HepG2 (cell line): ENCODE measurements around the gene DDX17. TPM values are rescaled to one million over a fixed set of nuclear protein-coding genes. Genes with fewer than 3 reads are reported as not detected.
A peak's percentile ranks its signal among the peaks of the same experiment; 100 is the strongest.

Experiments
- ATAC-seq: fragments of 200-7000 bp; cut with Tn5 transposase; 3 replicates; pipeline ENCODE4 v1.9.1; 2020; ENCODE audit warnings: mild to moderate bottlenecking, moderate library complexity
- BruUV-seq: library from RNA; stranded (reverse); fragments of 400-500 nt; replicated peaks from 2 replicates; lab custom pipeline; 2021; lab: Mats Ljungman, UMichigan
- CTCF ChIA-PET: fragments of 300-600 bp; formaldehyde crosslinking; extraction: SDS; loops from one replicate; lab custom pipeline; 2021; ENCODE audit warnings: low total read pairs, inconsistent platforms, low intra/inter-chr PET ratio; lab: Yijun Ruan, JAX
- POLR2A ChIA-PET: fragments of 350-600 bp; sonication (Branson Sonifier 250); formaldehyde crosslinking; loops from one replicate; lab custom pipeline; 2020; ENCODE audit warnings: antibody characterized with exemption, inconsistent platforms; lab: Yijun Ruan, JAX
- DNase-seq: peaks from one replicate; pipeline ENCODE4 v3.0.0-alpha.2; 2015; ENCODE audit warnings: low spot score
- FAIRE-seq: peaks from 3 replicates; lab custom pipeline; 2011; peaks lifted over from hg19 to GRCh38; lab: Jason Lieb, UNC
- H2AFZ ChIP-seq: one replicate; pipeline ENCODE4 v1.6.1; 2011; ENCODE audit warnings: low read length, inconsistent platforms
- H3K27ac ChIP-seq: fragments of 300-600 bp; 3 replicates; pipeline ENCODE4 v1.8.0; 2011; ENCODE audit warnings: mixed run types, mild to moderate bottlenecking, mixed read lengths, low read length, inconsistent platforms; ENCODE audit not compliant: insufficient read depth; ENCODE audit errors: extremely low read length
- H3K27me3 ChIP-seq, 2 experiments: fragments of 200-600 bp in 1 of 2; 2 replicates in 1 of 2; 3 replicates in 1 of 2; pipeline versions ENCODE4 v1.6.0 to v1.8.0; 2011; ENCODE audit warnings: low read length in 2 of 2, mild to moderate bottlenecking in 2 of 2, moderate library complexity in 2 of 2, inconsistent platforms in 1 of 2; ENCODE audit not compliant: insufficient read depth in 2 of 2, control insufficient read depth in 1 of 2
- H3K36me3 ChIP-seq, 2 experiments: fragments of 200-600 bp in 1 of 2; replicated peaks in 1 of 2; 2 replicates in 1 of 2; 3 replicates in 1 of 2; pipeline versions ENCODE4 v1.5.1 to v1.8.0; 2011; ENCODE audit warnings: low read length in 2 of 2, inconsistent platforms in 1 of 2; ENCODE audit not compliant: insufficient read depth in 2 of 2, control insufficient read depth in 1 of 2
- H3K4me1 ChIP-seq: 2 replicates; pipeline ENCODE4 v1.5.1; 2012; ENCODE audit warnings: low read length, inconsistent platforms; ENCODE audit not compliant: insufficient read depth
- H3K4me2 ChIP-seq: 2 replicates; pipeline ENCODE4 v1.6.0; 2011; ENCODE audit warnings: low read depth, low read length, inconsistent platforms
- H3K4me3 ChIP-seq, 3 experiments: fragments of 200-600 bp in 1 of 3; sonication (generic), shearing (Covaris generic) in 1 of 3; replicated peaks in 1 of 3; 2 replicates each; pipeline ENCODE4 v1.5.1; 2011 to 2016; ENCODE audit warnings: low read length in 3 of 3, inconsistent platforms in 2 of 3, low read depth in 2 of 3, mild to moderate bottlenecking in 2 of 3, control low read depth in 1 of 3, mixed read lengths in 1 of 3; ENCODE audit not compliant: insufficient read depth in 1 of 3
- H3K79me2 ChIP-seq: one replicate; pipeline ENCODE4 v1.6.1; 2011; ENCODE audit warnings: low read length, inconsistent platforms; ENCODE audit not compliant: insufficient read depth
- H3K9ac ChIP-seq: 2 replicates; pipeline ENCODE4 v1.6.0; 2011; ENCODE audit warnings: mild to moderate bottlenecking, low read depth, low read length, inconsistent platforms; ENCODE audit not compliant: insufficient read depth
- H3K9me3 ChIP-seq: 2 replicates; pipeline ENCODE4 v1.5.1; 2012; ENCODE audit warnings: mild to moderate bottlenecking, low read length
- H4K20me1 ChIP-seq: 2 replicates; pipeline ENCODE4 v1.6.0; 2011; ENCODE audit warnings: inconsistent platforms, mild to moderate bottlenecking, low read length, moderate library complexity; ENCODE audit not compliant: insufficient read depth
- ESRRA ChIP-seq: sonication (generic); formaldehyde crosslinking; IDR thresholded peaks from 2 replicates; pipeline ENCODE4 v1.5.1; 2020; ENCODE audit warnings: mild to moderate bottlenecking, low read depth, missing genetic modification reagents
- GATAD2A ChIP-seq: IDR thresholded peaks from 2 replicates; pipeline ENCODE4 v1.6.1; 2016
- KAT2B ChIP-seq: fragments of 150-350 bp; IDR thresholded peaks from 2 replicates; pipeline ENCODE4 v1.6.1; 2014; ENCODE audit warnings: low read depth, low read length, borderline replicate concordance
- MEIS2 ChIP-seq: sonication (generic); formaldehyde crosslinking; IDR thresholded peaks from 2 replicates; pipeline ENCODE4 v1.9.0; 2021; ENCODE audit warnings: mild to moderate bottlenecking, missing genetic modification reagents
- NFE2L2 ChIP-seq: fragments of 150-350 bp; IDR thresholded peaks from 2 replicates; pipeline ENCODE4 v1.6.1; 2014; ENCODE audit warnings: low read length
- PRMT3 ChIP-seq: sonication (generic); formaldehyde crosslinking; IDR thresholded peaks from 2 replicates; pipeline ENCODE4 v1.8.1; 2022; ENCODE audit warnings: low read depth, mild to moderate bottlenecking, moderate library complexity, missing genetic modification reagents, borderline replicate concordance
- TAF15 ChIP-seq: fragments of 200-400 bp; formaldehyde crosslinking; IDR thresholded peaks from one replicate; pipeline ENCODE4 v1.6.1; 2018; ENCODE audit warnings: mild to moderate bottlenecking, low read depth, low read length; ENCODE audit not compliant: poor library complexity, severe bottlenecking
- TMF1 ChIP-seq: sonication (generic); formaldehyde crosslinking; IDR thresholded peaks from 2 replicates; pipeline ENCODE4 v1.8.1; 2022; ENCODE audit warnings: low read depth, missing genetic modification reagents
- YEATS4 ChIP-seq: sonication (generic); formaldehyde crosslinking; IDR thresholded peaks from 2 replicates; pipeline ENCODE4 v1.4.0; 2020; ENCODE audit warnings: missing genetic modification reagents, borderline replicate concordance
- ZKSCAN1 ChIP-seq: fragments of 150-350 bp; IDR thresholded peaks from 2 replicates; pipeline ENCODE4 v1.6.1; 2014; ENCODE audit warnings: low read length
- ZNF44 ChIP-seq: sonication (generic); formaldehyde crosslinking; IDR thresholded peaks from 2 replicates; pipeline ENCODE4 v1.5.1; 2020; ENCODE audit warnings: mild to moderate bottlenecking, missing genetic modification reagents
- ZSCAN30 ChIP-seq: sonication (generic); formaldehyde crosslinking; IDR thresholded peaks from 2 replicates; pipeline ENCODE4 v1.5.0; 2020; ENCODE audit warnings: mild to moderate bottlenecking, missing genetic modification reagents
- WGBS: methylation state at CpG from one replicate; pipeline ENCODE4 v1.1.6; 2017; ENCODE audit warnings: low lambda C conversion rate; 5-methylcytosine and 5-hydroxymethylcytosine counted together
- in situ Hi-C: cut with HindIII; loops from 2 replicates; pipeline ENCODE4 v1.10.0; 2017; ENCODE audit warnings: low pct_unique_long_range_greater_than_20kb; ENCODE audit not compliant: extremely low pct_ligation_motif_present
- intact Hi-C: fragments of 100-400 bp; cut with micrococcal nuclease; formaldehyde crosslinking; loops from one replicate; pipeline ENCODE4 v1.10.0; 2022; ENCODE audit not compliant: unreplicated experiment
- polyA plus RNA-seq, 8 experiments: library from polyadenylated mRNA; depleted of rRNA in 3 of 8; stranded (reverse) in 7 of 8; unstranded in 1 of 8; fragments of >200 nt; fragmentation: Illumina TruSeq in 4 of 8; extraction: Trizol in 4 of 8; gene quantifications; 2 replicates each; pipeline versions ENCODE4 v1.2.1 to v1.2.3, GENCODE V29; 2011 to 2016; ENCODE audit warnings: low read depth in 4 of 8, missing spikeins in 1 of 8, mixed read lengths in 1 of 8; ENCODE audit not compliant: insufficient read depth in 1 of 8
- total RNA-seq, 5 experiments: library from RNA; depleted of rRNA; stranded (reverse); fragments of >200 nt; fragmentation: Illumina TruSeq; extraction: Trizol; gene quantifications; 2 replicates each; pipeline ENCODE4 v1.2.3, GENCODE V29; 2016; ENCODE audit warnings: low read depth in 1 of 5
- TF ChIP-seq, protein P1 (sequence below): sonication (generic); formaldehyde crosslinking; IDR thresholded peaks from 2 replicates; pipeline ENCODE4 v1.9.0; 2021; ENCODE audit warnings: missing genetic modification reagents, mild to moderate bottlenecking, borderline replicate concordance
- TF ChIP-seq, protein P2 (sequence below): sonication (generic); formaldehyde crosslinking; IDR thresholded peaks from 2 replicates; pipeline ENCODE4 v1.8.0; 2022; ENCODE audit warnings: missing genetic modification reagents, mild to moderate bottlenecking, inconsistent platforms, borderline replicate concordance
- TF ChIP-seq, protein P3 (sequence below): sonication (generic); formaldehyde crosslinking; IDR thresholded peaks from 2 replicates; pipeline ENCODE4 v1.5.0; 2020; ENCODE audit warnings: missing genetic modification reagents
- TF ChIP-seq, protein P4 (sequence below): sonication (generic); formaldehyde crosslinking; IDR thresholded peaks from 2 replicates; pipeline ENCODE4 v1.4.0; 2020; ENCODE audit warnings: missing genetic modification reagents

Gene DDX17
- total and polyA plus RNA-seq, 2 of the 13 experiments (the other 11 are each of a cell fraction or from before 2014, with no cell fraction given), result 238 to 344 TPM

DNA sequence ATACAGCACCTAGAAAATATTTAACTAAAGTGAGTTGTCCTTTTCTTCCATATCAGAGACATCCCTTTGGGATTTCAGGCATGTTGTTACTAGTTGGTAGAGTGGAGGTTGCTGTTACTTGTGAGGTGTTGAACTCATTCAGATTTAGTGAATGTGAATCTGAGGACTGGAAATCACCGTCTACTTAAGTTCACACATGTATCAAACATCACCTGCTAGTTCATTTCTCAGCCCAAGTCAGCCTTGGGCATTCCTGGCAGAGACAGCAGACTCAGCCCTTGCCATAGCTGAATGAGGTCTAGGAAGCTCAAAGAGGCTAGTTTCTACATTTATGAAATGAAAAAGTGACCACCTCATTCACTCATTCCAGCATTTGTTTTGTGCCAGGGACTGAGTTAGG lies 28.5 kb downstream of the DDX17 start:
- H3K27me3 ChIP-seq, result no peaks in the 10 kb centered on the region
- H3K36me3 ChIP-seq, result peaks cover 0 to 11% of the 10 kb centered on the region in 2 experiments; a peak in 4 of 5 replicates
- no peak overlapping the region for H2AFZ ChIP-seq
- intact Hi-C loops (loop anchor here (2.0 kb wide), 1 partner anchor 65 kb away; no protein-coding TSS in a partner anchor), in situ Hi-C loops (no loop called here)
- FAIRE-seq (peak; percentile 4), DNase-seq (no peak), ATAC-seq (peak; percentile 17)
- 75% methylated on average over 1 of the region's 1 CpG for WGBS
- H4K20me1 ChIP-seq, result peaks cover 3% of the 10 kb centered on the region
- no peaks in the 10 kb centered on the region for H3K79me2 ChIP-seq
- no TSS peak for BruUV-seq
- ChIA-PET CTCF (no interaction called here), POLR2A (interaction anchor here (1.2 kb wide), 2 partner anchors 9 to 10 kb away, joined by 3 read pairs; partner anchors contain the start of gene KDELR3)
- no peak overlapping the region for H3K9ac ChIP-seq
- H3K9me3 ChIP-seq, result no peaks in the 10 kb centered on the region
- peaks cover 12% of the 10 kb centered on the region for H3K4me1 ChIP-seq
- H3K4me3 ChIP-seq, result no peak overlapping the region
- TF ChIP-seq ZSCAN30 (CRISPR knock-in tag) (no peak), KAT2B (no peak), TMF1 (CRISPR knock-in tag) (no peak), ZKSCAN1 (no peak), PRMT3 (CRISPR knock-in tag) (no peak), ESRRA (CRISPR knock-in tag) (no peak), GATAD2A (CRISPR knock-in tag) (no peak), ZNF44 (CRISPR knock-in tag) (no peak), MEIS2 (CRISPR knock-in tag) (no peak), TAF15 (no peak), YEATS4 (CRISPR knock-in tag) (no peak), NFE2L2 (no peak)
- TF ChIP-seq, protein P1, sequence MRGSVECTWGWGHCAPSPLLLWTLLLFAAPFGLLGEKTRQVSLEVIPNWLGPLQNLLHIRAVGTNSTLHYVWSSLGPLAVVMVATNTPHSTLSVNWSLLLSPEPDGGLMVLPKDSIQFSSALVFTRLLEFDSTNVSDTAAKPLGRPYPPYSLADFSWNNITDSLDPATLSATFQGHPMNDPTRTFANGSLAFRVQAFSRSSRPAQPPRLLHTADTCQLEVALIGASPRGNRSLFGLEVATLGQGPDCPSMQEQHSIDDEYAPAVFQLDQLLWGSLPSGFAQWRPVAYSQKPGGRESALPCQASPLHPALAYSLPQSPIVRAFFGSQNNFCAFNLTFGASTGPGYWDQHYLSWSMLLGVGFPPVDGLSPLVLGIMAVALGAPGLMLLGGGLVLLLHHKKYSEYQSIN (CRISPR knock-in tag), result no peak
- TF ChIP-seq, protein P2, sequence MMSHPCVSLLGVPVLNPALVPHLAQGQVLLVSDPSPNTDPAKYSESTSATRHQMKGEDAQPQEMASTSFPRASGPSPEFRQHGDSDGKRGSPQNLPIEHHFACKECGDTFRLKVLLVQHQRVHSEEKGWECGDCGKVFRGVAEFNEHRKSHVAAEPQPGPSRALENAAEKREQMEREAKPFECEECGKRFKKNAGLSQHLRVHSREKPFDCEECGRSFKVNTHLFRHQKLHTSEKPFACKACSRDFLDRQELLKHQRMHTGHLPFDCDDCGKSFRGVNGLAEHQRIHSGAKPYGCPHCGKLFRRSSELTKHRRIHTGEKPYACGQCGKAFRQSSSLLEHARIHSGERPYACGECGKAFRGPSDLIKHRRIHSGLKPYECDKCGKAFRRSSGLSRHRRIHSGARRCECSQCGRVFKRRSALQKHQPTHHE (CRISPR knock-in tag), result no peak
- TF ChIP-seq, protein P3, sequence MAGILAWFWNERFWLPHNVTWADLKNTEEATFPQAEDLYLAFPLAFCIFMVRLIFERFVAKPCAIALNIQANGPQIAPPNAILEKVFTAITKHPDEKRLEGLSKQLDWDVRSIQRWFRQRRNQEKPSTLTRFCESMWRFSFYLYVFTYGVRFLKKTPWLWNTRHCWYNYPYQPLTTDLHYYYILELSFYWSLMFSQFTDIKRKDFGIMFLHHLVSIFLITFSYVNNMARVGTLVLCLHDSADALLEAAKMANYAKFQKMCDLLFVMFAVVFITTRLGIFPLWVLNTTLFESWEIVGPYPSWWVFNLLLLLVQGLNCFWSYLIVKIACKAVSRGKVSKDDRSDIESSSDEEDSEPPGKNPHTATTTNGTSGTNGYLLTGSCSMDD (CRISPR knock-in tag), result no peak
- TF ChIP-seq, protein P4, sequence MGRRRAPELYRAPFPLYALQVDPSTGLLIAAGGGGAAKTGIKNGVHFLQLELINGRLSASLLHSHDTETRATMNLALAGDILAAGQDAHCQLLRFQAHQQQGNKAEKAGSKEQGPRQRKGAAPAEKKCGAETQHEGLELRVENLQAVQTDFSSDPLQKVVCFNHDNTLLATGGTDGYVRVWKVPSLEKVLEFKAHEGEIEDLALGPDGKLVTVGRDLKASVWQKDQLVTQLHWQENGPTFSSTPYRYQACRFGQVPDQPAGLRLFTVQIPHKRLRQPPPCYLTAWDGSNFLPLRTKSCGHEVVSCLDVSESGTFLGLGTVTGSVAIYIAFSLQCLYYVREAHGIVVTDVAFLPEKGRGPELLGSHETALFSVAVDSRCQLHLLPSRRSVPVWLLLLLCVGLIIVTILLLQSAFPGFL, result no peak
- H3K27ac ChIP-seq, result no peak overlapping the region
- peak overlapping the region; percentile 0; the same call in 1 of the 2 replicates for H3K4me2 ChIP-seq
